ENCODE data around the gene ST6GALNAC6. TPM values are rescaled to one million over a fixed set of nuclear protein-coding genes. Genes with fewer than 3 reads are reported as not detected.

Gene ST6GALNAC6
- total and polyA plus RNA-seq, 2 of the 8 experiments (the other 6 are each of a cell fraction or from before 2014, with no cell fraction given): 43.7 to 64.4 TPM

- H3K79me2 ChIP-seq (ENCODE audit: control insufficient read depth in 1 of 2, insufficient read depth in 2 of 2, low read length in 2 of 2): no peaks in the 10 kb centered on the region
- no peak overlapping the region for H2BK12ac ChIP-seq (ENCODE audit: low read depth, low read length)
- 61% methylated on average over 17 of the region's 17 CpGs; no CpG with 5 or more reads in 1 of the 2 experiments for WGBS, 2 experiments (ENCODE audit: extremely low coverage in 1 of 2, insufficient coverage in 1 of 2, insufficient read length in 1 of 2, insufficient replicate concordance in 2 of 2, low coverage in 1 of 2, low lambda C conversion rate in 2 of 2, missing lambda C conversion rate in 1 of 2)
- peak overlapping the region; percentile 38 for H4K91ac ChIP-seq (replicated peaks; ENCODE audit: insufficient read length, low read length)
- peaks cover 2% of the 10 kb centered on the region; the same call in 1 of the 2 replicates for H3K79me1 ChIP-seq (ENCODE audit: low read depth, low read length)
- no peak overlapping the region for H3K4ac ChIP-seq (replicated peaks; ENCODE audit: insufficient read length, low read depth, low read length)
- H3K23ac ChIP-seq (ENCODE audit: insufficient read length): no peak overlapping the region
- ChIA-PET CTCF (ENCODE audit: partially characterized antibody) (interaction anchor here (0.6 to 1.9 kb wide), 7 partner anchors 9 to 161 kb away, joined by 3 to 13 read pairs (median 4); no protein-coding TSS in a partner anchor), POLR2A (ENCODE audit: partially characterized antibody) (interaction anchor here (0.7 to 1.9 kb wide), 6 partner anchors 9 to 25 kb away, joined by 3 to 16 read pairs (median 3); partner anchors contain the start of gene ST6GALNAC4)
- H4K5ac ChIP-seq (ENCODE audit: insufficient read length, low read depth, low read length): no peak overlapping the region
- H3K36me3 ChIP-seq (ENCODE audit: control insufficient read depth in 2 of 4, insufficient read depth in 4 of 4, low read length in 3 of 4): no peaks in the 10 kb centered on the region
- peak overlapping the region; percentile 86; the same call in 1 of the 2 replicates for H2BK20ac ChIP-seq (ENCODE audit: low read length)
- no peak overlapping the region; the same call in 1 of the 2 replicates for H3K27ac ChIP-seq (ENCODE audit: low read depth, low read length)
- no peak overlapping the region for H2AFZ ChIP-seq (ENCODE audit: low read length)
- H3K9ac ChIP-seq (replicated peaks in 1 of 4; ENCODE audit: extremely low read depth in 1 of 4, low read depth in 3 of 4, low read length in 3 of 4): no peak overlapping the region
- peak overlapping the region; percentile 5; the same call in 1 of the 2 replicates for H2AK5ac ChIP-seq (ENCODE audit: low read depth, low read length)
- no peak overlapping the region; a peak in 1 of 8 replicates for H3K4me3 ChIP-seq (ENCODE audit: extremely low read depth in 1 of 4, insufficient read depth in 2 of 4, low read depth in 3 of 4, low read length in 4 of 4)
- H4K20me1 ChIP-seq (replicated peaks in 1 of 2; ENCODE audit: control insufficient read depth in 1 of 2, insufficient read depth in 2 of 2, low read length in 2 of 2): peaks cover 0 to 1% of the 10 kb centered on the region in 2 experiments
- TF ChIP-seq TCF12 (IDR thresholded peaks at IDR 0.05; ENCODE audit: low read depth, low read length) (0 out of 2 replicates have a peak, but pooled peaks have one; percentile 30), CREB1 (IDR thresholded peaks at IDR 0.05) (0 out of 2 replicates have a peak, but pooled peaks have one; percentile 34), TAF7 (optimal IDR thresholded peaks at IDR 0.05; ENCODE audit: borderline replicate concordance, low read depth, low read length) (peak; percentile 12), SP1 (IDR thresholded peaks at IDR 0.05; ENCODE audit: low read depth, low read length) (peak; percentile 23; the same call in 1 of the 2 replicates), YY1 (IDR thresholded peaks at IDR 0.05; ENCODE audit: low read depth, low read length) (no peak), HDAC2 (IDR thresholded peaks at IDR 0.05; ENCODE audit: borderline replicate concordance in 1 of 2, low read depth in 2 of 2, low read length in 2 of 2) (no peak)
- TF ChIP-seq, protein P1, sequence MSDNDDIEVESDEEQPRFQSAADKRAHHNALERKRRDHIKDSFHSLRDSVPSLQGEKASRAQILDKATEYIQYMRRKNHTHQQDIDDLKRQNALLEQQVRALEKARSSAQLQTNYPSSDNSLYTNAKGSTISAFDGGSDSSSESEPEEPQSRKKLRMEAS (IDR thresholded peaks at IDR 0.05): 0 out of 2 replicates have a peak, but pooled peaks have one; percentile 15
- no peak overlapping the region for H4K8ac ChIP-seq (ENCODE audit: extremely low read depth, insufficient read depth, low read length)
- DNase-seq (ENCODE audit: low read depth in 1 of 2, low spot score in 2 of 2) (peak in 1 of 2 experiments; percentile 80), FAIRE-seq (no peak)
- peaks cover 3 to 25% (median 10%) of the 10 kb centered on the region in 4 experiments for H3K4me1 ChIP-seq (replicated peaks in 1 of 4; ENCODE audit: control insufficient read depth in 3 of 4, insufficient read depth in 4 of 4, low read length in 3 of 4)
- no peaks in the 10 kb centered on the region for H3K9me3 ChIP-seq (ENCODE audit: insufficient read depth in 2 of 2, low read depth in 1 of 2, low read length in 1 of 2)
- H3K4me2 ChIP-seq (ENCODE audit: insufficient read depth in 1 of 2, low read depth in 2 of 2, low read length in 2 of 2): peak overlapping the region; percentile 3 to 18; a peak in 2 of 4 replicates
- peaks cover under 1% of the 10 kb centered on the region; the same call in 1 of the 2 replicates for H3K23me2 ChIP-seq (ENCODE audit: low read depth, low read length)
- no peaks in the 10 kb centered on the region for H3K27me3 ChIP-seq (replicated peaks in 1 of 4; ENCODE audit: control insufficient read depth in 3 of 4, extremely low read depth in 1 of 4, insufficient read depth in 3 of 4, low read length in 3 of 4)
- H3K18ac ChIP-seq (ENCODE audit: extremely low read depth, low read length): peak overlapping the region; percentile 44; the same call in 1 of the 2 replicates
- peak overlapping the region; percentile 79; the same call in 1 of the 2 replicates for H2BK5ac ChIP-seq (ENCODE audit: low read depth, low read length)
- no peak overlapping the region for H2BK15ac ChIP-seq (ENCODE audit: low read length)
- H3K56ac ChIP-seq (replicated peaks; ENCODE audit: insufficient read length, low read depth, low read length): no peak overlapping the region
- H3K14ac ChIP-seq (ENCODE audit: insufficient read length): no peak overlapping the region
- no peak overlapping the region for H2BK120ac ChIP-seq (replicated peaks; ENCODE audit: low read depth, low read length)
Measured at GRCh38 chr9:127903557-127904475, 4.4 kb upstream of the ST6GALNAC6 start.
